Stimulated activated effector memory CD8-positive, alpha-beta T cell treated with anti-CD3 and anti-CD28 coated beads, Interleukin-12 subunit alpha, Interleukin-12 subunit beta, amount 100 ng/mL, for 72 hours (primary cell): ENCODE results near the gene JAK1.

ENCODE experiments used
- ATAC-seq: fragments of 150-1000 bp; cut with Tn5 transposase; 2 replicates; pipeline ENCODE4 v1.10.0; 2021
- DNase-seq, 2 donors: peaks; one replicate each; pipeline ENCODE4 v3.0.0; 2021 to 2022; ENCODE audit warnings: low spot score in 2 of 2
- H3K27ac Mint-ChIP-seq: one replicate; pipeline ENCODE4 v1.8.0; 2022; ENCODE audit warnings: mild to moderate bottlenecking, mixed read lengths
- H3K36me3 Mint-ChIP-seq: one replicate; pipeline ENCODE4 v1.8.0; 2022; ENCODE audit warnings: mild to moderate bottlenecking, mixed read lengths
- H3K4me1 Mint-ChIP-seq: one replicate; pipeline ENCODE4 v1.8.0; 2022; ENCODE audit warnings: mixed read lengths
- H3K4me3 Mint-ChIP-seq: one replicate; pipeline ENCODE4 v1.8.0; 2022; ENCODE audit warnings: mild to moderate bottlenecking, mixed read lengths
- H3K9me3 Mint-ChIP-seq: one replicate; pipeline ENCODE4 v1.8.0; 2022; ENCODE audit warnings: mixed read lengths

The JAK1 gene

DNA sequence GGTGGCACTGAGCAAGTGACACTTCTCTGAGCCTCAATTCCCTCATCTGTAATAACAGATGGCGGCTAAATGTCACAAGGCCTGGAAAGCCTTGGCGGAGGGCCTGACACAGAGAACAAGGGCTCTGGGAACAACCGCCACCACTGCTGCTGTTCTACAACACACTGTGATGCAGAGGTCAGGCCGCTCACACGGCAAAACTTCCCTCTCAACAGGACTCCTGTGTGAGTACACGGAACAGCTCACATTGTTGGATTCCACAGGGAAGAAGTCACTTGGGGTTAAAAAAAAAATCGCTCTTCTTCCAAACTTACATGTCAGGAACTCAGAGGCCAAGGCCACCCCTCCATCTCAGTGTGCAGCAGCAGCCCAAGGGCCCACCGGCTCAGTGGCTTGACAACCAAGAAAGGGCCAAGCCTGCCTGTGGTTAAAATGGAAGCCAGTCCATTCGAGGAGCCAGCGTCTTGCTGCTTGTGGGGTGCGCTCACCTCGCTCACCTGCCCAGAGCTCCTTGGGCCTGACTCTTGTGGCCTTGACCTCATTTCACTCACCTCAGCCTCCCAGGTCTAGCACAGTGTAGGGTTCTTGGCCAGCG, 120.4 kb downstream of the JAK1 start:
- H3K27ac Mint-ChIP-seq, result peak overlapping the region; percentile 79
- H3K4me1 Mint-ChIP-seq, result peaks cover 17% of the 10 kb centered on the region
- ATAC-seq (no peak), DNase-seq (no peak)
- peaks cover 93% of the 10 kb centered on the region for H3K36me3 Mint-ChIP-seq
- H3K9me3 Mint-ChIP-seq, result no peaks in the 10 kb centered on the region
- no peak overlapping the region for H3K4me3 Mint-ChIP-seq

GRCh38 chr1:64844609-64845008, 121.7 kb downstream of the JAK1 start:
- ATAC-seq, result no peak
- Mint-ChIP-seq H3K4me1 (peaks cover 10% of the 10 kb centered on the region), H3K36me3 (peaks cover 93% of the 10 kb centered on the region), H3K27ac (peak overlapping the region; percentile 81), H3K4me3 (no peak overlapping the region), H3K9me3 (no peaks in the 10 kb centered on the region)
- no peak for DNase-seq

DNA sequence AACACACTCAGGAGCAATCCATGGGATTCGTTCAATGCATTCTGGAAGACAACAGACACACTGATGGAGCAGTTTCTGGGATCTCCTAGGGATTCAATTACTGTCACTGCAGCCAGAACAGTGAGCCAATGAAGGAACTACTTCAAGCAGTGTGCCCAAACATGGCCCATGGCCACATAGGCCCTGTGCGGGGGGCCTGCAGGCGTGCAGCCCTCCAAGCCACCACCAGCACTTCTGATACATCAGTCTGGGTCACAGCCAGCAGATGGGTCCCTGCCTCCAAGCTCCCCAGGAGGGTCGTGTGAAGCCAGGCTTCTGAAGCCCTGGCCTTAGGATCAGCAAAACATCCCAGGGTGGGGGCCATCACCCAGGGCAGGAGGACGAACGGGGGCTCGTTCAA, 122.2 kb downstream of the JAK1 start:
- H3K4me1 Mint-ChIP-seq, result peaks cover 10% of the 10 kb centered on the region
- no peaks in the 10 kb centered on the region for H3K9me3 Mint-ChIP-seq
- DNase-seq (no peak), ATAC-seq (no peak)
- peaks cover 93% of the 10 kb centered on the region for H3K36me3 Mint-ChIP-seq
- H3K4me3 Mint-ChIP-seq, result no peak overlapping the region
- peak overlapping the region; percentile 81 for H3K27ac Mint-ChIP-seq

- Mint-ChIP-seq H3K27ac (peak overlapping the region; percentile 81), H3K36me3 (peaks cover 93% of the 10 kb centered on the region), H3K4me3 (no peak overlapping the region), H3K4me1 (peaks cover 10% of the 10 kb centered on the region), H3K9me3 (no peaks in the 10 kb centered on the region)
- DNase-seq (no peak), ATAC-seq (no peak)
These were observed 122.7 kb downstream of the JAK1 start for GRCh38 chr1:64843675-64844074.

- ATAC-seq (no peak), DNase-seq (no peak)
- Mint-ChIP-seq H3K27ac (no peak overlapping the region), H3K9me3 (no peaks in the 10 kb centered on the region), H3K36me3 (peaks cover 93% of the 10 kb centered on the region), H3K4me3 (no peak overlapping the region), H3K4me1 (peaks cover 10% of the 10 kb centered on the region)
These were observed 124.1 kb downstream of the JAK1 start for GRCh38 chr1:64842224-64842623.

DNA sequence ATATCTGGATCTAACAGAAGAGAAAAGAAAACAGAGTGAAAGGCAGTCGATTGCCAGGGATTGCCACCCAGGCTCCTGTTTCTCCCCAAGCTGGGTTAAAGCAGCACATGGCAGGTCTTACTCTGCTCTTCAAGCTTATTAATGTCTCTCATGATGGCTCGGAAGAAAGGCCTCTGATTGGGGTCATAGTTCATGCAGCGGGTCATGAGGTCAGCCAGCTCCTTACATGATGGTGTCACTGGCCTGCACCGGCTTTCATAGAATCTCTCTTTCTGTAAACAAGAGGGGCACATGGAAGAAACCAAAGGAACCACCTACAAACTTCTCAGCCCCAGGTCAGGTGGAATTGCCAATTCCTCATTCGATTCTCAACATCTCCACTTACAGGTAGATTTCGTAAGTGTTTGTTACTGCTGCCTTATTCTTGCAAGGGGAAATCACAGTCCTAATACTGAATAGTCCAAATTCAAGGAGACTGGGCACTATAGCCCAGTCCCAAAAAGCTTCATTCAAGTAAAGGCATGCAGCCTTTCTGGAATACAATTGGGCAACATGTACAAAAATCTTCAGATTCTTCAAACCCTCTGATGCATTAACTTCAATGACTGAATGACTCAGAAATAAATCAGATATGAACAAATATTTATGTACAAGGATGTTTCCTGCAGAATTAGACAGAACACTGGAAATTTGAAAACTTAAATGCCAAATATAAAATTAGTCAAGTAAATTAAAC, 124.9 kb downstream of the JAK1 start:
- no peak overlapping the region for H3K4me3 Mint-ChIP-seq
- H3K9me3 Mint-ChIP-seq, result no peaks in the 10 kb centered on the region
- no peak for DNase-seq
- H3K27ac Mint-ChIP-seq, result peak overlapping the region; percentile 46
- H3K36me3 Mint-ChIP-seq, result peaks cover 98% of the 10 kb centered on the region
- no peak for ATAC-seq
- H3K4me1 Mint-ChIP-seq, result peaks cover 10% of the 10 kb centered on the region

DNA sequence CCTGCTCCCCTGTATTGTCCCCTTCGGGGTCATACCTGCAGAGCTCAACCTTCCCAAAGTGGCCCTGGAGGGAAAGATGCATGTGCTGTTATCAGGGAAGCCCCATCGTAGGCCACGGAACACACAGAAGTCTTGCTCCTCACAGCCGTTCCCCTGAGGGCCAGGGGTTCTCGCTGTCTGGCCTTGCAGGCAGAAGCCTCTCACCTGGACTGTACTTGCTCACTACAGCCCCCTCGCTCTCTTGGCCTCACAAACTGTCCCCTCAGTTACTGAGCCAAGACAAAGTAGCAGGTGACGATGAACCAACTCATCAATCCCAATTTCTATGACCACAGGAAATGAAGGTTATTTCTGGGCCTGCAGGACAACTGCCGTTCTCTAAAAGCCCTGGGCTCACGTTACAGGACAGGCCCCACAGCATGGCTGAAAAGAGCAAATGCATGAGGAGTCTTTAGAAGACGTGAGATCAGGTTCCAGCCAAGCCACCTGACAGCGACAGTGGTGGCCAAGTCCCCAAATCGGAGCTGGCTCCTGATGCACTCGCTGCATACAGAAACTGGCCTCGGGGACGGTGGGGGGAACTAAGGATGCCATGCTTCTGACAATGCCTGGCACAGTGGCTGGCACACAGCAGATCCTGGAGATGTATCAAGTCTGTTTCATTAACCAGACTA, 126.5 kb downstream of the JAK1 start:
- Mint-ChIP-seq H3K4me3 (no peak overlapping the region), H3K27ac (peak overlapping the region; percentile 60), H3K36me3 (peaks cover 97% of the 10 kb centered on the region), H3K4me1 (peaks cover 4% of the 10 kb centered on the region), H3K9me3 (no peaks in the 10 kb centered on the region)
- ATAC-seq (no peak), DNase-seq (no peak)

DNA sequence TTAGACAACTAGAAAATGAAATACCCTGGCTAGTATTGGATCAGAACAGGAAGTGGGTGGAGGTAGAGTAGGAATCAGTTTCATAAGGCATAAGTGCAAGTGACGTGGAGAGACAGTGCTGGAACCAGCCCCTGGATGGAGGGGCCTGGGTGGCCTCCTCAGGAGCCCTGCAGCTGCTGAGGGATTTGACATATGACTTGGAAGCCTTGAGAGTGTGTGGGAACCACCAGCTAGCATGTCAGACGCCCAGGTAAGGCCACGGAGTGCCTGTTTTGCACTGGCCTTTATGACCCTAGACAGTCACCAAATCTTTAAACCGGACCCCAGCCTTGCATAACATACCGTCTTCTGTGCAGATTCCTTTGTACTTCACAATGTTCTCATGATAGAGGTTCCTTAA, 127.1 kb downstream of the JAK1 start:
- Mint-ChIP-seq H3K9me3 (no peaks in the 10 kb centered on the region), H3K27ac (peak overlapping the region; percentile 60), H3K4me1 (peaks cover 4% of the 10 kb centered on the region), H3K36me3 (peaks cover 99% of the 10 kb centered on the region), H3K4me3 (no peak overlapping the region)
- DNase-seq, result no peak
- no peak for ATAC-seq

DNA sequence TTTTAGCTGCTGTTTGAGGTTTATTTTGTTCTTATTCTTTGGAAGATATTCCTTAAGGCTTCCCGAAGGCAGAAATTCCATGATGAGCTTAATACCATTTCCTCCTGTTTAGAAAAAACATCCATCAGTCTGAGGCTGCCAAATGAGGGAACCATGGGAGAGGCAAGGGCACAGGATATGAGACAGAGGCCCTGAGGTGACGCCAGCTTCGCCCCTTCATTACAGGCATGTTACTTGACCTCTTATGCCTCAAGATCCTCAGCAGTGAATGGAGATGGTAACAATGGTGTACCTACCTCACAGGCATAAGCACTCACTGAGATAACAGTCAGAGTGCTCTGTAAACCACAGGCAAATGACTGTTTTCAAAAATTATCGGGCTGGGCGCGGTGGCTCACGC, 127.9 kb downstream of the JAK1 start:
- no peak for DNase-seq
- H3K27ac Mint-ChIP-seq, result no peak overlapping the region
- H3K9me3 Mint-ChIP-seq, result no peaks in the 10 kb centered on the region
- no peak for ATAC-seq
- H3K4me1 Mint-ChIP-seq, result peaks cover 4% of the 10 kb centered on the region
- H3K36me3 Mint-ChIP-seq, result peaks cover 99% of the 10 kb centered on the region
- H3K4me3 Mint-ChIP-seq, result no peak overlapping the region

DNA sequence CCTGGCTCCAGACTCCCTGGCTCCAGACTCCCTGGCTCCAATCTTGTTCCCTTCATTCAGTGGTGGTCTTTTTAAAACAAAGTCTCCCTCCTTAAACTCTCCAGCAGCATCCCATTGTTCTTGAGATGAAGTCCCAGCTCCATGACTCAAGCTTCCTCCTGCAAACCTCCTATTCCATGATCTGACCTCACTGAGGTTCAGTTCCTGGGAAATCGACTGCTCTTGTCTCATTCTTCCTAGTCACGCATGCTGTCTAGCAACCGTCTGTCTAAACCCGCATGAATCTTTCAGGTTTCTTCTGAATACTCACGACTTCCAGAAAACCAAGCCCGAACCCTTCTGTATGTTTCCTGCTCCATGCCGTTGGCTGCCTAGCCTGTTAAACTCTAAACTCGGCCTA, 129.5 kb downstream of the JAK1 start:
- H3K4me1 Mint-ChIP-seq, result no peaks in the 10 kb centered on the region

GRCh38 chr1:64834734-64835133, 131.6 kb downstream of the JAK1 start:
- Mint-ChIP-seq H3K4me3 (no peak overlapping the region), H3K27ac (no peak overlapping the region), H3K4me1 (peaks cover under 1% of the 10 kb centered on the region), H3K36me3 (peaks cover 77% of the 10 kb centered on the region), H3K9me3 (no peaks in the 10 kb centered on the region)
- DNase-seq (no peak), ATAC-seq (no peak)

More for the DNA sequence above, 129.5 kb downstream of the JAK1 start:
- Mint-ChIP-seq H3K27ac (peak overlapping the region; percentile 43), H3K36me3 (peaks cover 98% of the 10 kb centered on the region), H3K9me3 (no peaks in the 10 kb centered on the region), H3K4me3 (no peak overlapping the region)
- DNase-seq, result no peak
- ATAC-seq, result no peak

- DNase-seq, result no peak
- peaks cover 39% of the 10 kb centered on the region for H3K4me1 Mint-ChIP-seq
- H3K27ac Mint-ChIP-seq, result peak overlapping the region; percentile 79
- no peaks in the 10 kb centered on the region for H3K9me3 Mint-ChIP-seq
- H3K36me3 Mint-ChIP-seq, result peaks cover 32% of the 10 kb centered on the region
- no peak for ATAC-seq
- H3K4me3 Mint-ChIP-seq, result no peak overlapping the region
These were observed 136.2 kb downstream of the JAK1 start for GRCh38 chr1:64830030-64830651.

- DNase-seq (no peak), ATAC-seq (no peak)
- Mint-ChIP-seq H3K4me3 (no peak overlapping the region), H3K4me1 (peaks cover 40% of the 10 kb centered on the region), H3K27ac (peak overlapping the region; percentile 79), H3K36me3 (peaks cover 26% of the 10 kb centered on the region), H3K9me3 (no peaks in the 10 kb centered on the region)
These were observed 136.8 kb downstream of the JAK1 start for GRCh38 chr1:64829411-64830029.

GRCh38 chr1:64828829-64829228, 137.5 kb downstream of the JAK1 start:
- peaks cover 46% of the 10 kb centered on the region for H3K4me1 Mint-ChIP-seq
- ATAC-seq (peak; percentile 51), DNase-seq (no peak)
- H3K27ac Mint-ChIP-seq, result peak overlapping the region; percentile 79
- H3K36me3 Mint-ChIP-seq, result peaks cover 24% of the 10 kb centered on the region
- no peaks in the 10 kb centered on the region for H3K9me3 Mint-ChIP-seq
- H3K4me3 Mint-ChIP-seq, result peak overlapping the region; percentile 10

DNA sequence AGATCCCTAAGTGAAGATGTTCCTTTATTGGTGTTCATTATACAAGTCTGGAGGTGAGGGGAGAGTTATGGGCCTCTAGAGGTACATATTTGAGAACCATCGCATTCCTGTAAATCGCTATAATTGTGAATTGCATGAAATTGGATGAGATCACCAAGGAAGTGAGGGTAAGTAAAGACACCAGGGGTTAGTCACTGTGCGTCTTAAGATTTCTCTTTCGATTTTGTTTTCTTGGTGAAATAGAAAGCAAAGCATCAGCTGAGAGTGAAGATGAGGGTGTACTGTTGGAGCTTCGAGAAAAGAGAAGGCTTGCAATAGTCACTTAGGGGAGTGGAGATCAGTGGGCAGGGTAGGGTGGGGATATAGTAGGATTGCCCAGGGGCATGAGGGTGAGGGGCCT, 139.4 kb downstream of the JAK1 start:
- no peak for DNase-seq
- peak; percentile 97 for ATAC-seq
- Mint-ChIP-seq H3K9me3 (no peaks in the 10 kb centered on the region), H3K4me1 (peaks cover 46% of the 10 kb centered on the region), H3K27ac (peak overlapping the region; percentile 79), H3K4me3 (peak overlapping the region; percentile 43), H3K36me3 (peaks cover 6% of the 10 kb centered on the region)
